GM12875 (cell line): ENCODE results near the gene DDO.
"Not testable (repeated sequence)": the region's sequence is repeated elsewhere in the genome, so short reads cannot be mapped to it uniquely, and the experiment has no call there.

Source experiments
- H3K4me3 ChIP-seq: one replicate; pipeline ENCODE4 v1.5.1; 2011; ENCODE audit warnings: low read depth, low read length, control low read depth
- TF ChIP-seq, protein P1 (sequence below): IDR thresholded peaks from 2 replicates; pipeline ENCODE4 v1.5.1; 2011; ENCODE audit warnings: low read depth, mild to moderate bottlenecking, control low read depth, inconsistent platforms, low read length, moderate library complexity, borderline replicate concordance; ENCODE audit not compliant: insufficient read depth

Gene DDO

DNA sequence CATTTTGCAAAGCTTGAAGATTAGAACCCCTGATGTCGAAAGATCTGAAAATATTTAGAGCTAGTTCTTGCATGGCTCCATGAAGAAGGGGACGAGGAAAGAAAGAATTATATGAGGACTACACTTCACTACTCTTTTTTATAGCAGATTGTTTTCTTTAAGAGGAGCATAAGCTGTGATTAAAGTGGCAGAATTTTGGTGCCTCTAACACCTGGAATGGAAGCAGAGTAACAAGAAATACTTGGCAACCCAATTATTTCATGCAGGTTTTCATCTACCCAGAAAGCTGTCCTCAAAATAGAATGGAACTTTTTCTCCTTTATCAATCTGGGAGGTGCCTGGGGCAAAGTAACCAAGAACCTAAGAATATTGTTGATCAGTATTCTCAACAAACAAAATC, 61.2 kb downstream of the DDO start:
- TF ChIP-seq, protein P1, sequence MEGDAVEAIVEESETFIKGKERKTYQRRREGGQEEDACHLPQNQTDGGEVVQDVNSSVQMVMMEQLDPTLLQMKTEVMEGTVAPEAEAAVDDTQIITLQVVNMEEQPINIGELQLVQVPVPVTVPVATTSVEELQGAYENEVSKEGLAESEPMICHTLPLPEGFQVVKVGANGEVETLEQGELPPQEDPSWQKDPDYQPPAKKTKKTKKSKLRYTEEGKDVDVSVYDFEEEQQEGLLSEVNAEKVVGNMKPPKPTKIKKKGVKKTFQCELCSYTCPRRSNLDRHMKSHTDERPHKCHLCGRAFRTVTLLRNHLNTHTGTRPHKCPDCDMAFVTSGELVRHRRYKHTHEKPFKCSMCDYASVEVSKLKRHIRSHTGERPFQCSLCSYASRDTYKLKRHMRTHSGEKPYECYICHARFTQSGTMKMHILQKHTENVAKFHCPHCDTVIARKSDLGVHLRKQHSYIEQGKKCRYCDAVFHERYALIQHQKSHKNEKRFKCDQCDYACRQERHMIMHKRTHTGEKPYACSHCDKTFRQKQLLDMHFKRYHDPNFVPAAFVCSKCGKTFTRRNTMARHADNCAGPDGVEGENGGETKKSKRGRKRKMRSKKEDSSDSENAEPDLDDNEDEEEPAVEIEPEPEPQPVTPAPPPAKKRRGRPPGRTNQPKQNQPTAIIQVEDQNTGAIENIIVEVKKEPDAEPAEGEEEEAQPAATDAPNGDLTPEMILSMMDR, result no peak
- no peak overlapping the region for H3K4me3 ChIP-seq

DNA sequence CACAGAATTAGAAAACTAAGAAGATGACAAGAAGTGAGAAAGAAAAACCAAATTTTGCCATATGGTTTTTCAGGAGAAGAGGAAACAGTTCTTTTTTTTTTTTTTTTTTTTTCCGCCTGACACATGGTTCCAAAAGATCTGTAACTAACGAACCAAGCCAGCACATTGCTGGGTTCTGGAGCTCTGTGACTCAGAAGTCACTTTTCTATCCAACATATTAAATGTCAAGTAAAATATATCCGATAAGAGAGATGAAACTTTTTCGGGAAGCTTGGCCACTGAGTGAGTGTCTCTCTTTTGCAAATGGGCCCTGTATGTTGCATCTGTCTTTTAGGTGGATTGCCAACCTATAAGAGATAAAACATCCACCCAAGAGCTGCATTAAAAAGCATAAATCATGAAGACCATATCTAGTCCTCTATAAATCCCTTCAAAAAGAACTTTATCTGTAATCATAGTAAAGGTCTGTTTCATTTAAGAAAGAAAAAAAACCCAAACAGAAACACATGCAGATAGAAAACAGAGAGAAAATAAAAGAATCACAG, 61.8 kb downstream of the DDO start:
- TF ChIP-seq, protein P1, result no peak
- no peak overlapping the region for H3K4me3 ChIP-seq

DNA sequence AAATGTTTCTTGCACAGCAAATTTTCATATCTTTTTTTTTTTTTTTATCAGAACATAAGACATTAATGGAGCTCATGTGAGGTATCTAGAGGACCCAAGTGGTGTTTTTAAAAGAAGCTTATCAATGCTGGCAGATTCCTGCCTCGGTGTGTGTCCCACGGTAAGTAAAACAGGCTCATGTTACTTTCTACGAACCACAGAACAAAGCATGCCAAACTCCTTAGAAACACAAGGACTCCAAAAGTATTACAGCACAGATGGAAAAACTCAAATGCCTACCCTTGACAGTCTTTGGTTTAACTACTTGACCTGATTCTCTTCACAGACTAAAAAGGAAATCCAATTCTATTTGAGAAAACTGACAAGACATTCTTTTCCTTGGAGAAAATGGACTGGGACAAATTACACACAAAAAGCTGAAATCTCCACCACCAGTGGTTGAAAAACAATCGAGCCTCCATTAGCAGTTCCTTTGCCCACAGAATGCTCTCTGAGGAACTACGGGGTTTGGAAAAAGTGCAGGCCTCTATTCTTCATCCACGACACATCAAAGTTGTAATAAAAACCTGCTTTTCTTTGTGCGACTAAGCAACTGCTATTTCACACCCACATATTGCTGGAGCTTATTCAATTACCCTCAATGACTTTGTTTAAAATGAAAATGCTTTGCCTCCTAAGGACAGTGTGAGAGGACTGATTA, 62.7 kb downstream of the DDO start:
- TF ChIP-seq, protein P1, result no peak
- H3K4me3 ChIP-seq, result no peak overlapping the region

DNA sequence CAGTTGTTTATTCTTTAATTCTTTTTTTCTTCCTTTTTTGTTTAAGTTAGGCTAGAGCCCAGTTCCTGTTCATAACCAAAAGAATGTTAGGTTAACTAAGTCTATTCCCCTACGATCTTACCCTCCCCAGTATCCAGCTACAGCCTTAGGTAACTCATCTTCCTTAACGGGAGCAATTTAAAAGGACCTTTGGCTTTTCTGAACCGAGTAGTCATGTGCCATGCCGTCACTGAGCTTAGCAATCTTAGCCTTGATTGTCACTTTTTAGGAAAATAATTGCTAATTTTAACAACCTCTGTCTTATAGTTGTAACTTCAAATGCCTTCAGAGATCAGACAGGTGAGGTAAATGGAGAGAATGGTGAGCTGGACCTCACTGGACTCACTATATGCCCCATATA, 63.4 kb downstream of the DDO start:
- no peak overlapping the region for H3K4me3 ChIP-seq
- TF ChIP-seq, protein P1, result no peak

DNA sequence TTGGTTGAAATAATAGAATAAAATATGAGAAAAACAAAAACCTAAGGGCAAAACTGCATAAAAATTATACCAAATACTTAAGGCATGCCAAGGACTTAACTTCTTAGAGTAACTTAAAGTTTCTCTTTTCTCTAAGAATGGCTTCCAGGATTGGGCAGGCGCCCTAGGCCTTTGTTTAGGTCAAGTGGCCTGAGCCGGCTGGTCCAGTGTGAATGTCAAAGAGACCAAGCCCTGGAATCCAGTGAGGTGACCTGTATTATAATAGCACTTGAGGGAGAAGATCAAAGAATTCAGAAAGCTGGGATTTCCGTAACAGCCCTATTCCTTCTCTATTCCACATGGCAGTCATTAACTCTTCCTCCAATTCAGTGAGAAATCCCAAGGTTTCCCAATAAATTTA, 63.8 kb downstream of the DDO start:
- no peak overlapping the region for H3K4me3 ChIP-seq
- TF ChIP-seq, protein P1, result no peak

DNA sequence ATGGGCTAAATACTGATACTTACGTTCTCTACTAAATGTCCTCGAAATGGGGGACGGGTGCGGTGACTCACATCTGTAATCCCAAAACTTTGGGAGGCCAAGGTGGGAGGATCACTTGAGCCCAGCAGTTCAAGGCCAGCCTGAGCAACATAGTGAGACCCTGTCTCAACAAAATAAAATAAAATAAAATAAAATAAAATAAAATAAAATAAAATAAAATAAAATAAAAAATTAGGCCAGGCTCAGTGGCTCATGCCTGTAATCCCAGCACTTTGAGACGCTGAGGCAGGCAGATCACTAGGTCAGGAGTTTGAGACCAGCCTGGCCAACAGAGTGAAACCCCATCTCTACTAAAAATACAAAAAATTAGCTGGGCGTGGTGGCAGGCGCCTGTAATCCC, 64.8 kb downstream of the DDO start:
- H3K4me3 ChIP-seq, result not testable (repeated sequence)

DNA sequence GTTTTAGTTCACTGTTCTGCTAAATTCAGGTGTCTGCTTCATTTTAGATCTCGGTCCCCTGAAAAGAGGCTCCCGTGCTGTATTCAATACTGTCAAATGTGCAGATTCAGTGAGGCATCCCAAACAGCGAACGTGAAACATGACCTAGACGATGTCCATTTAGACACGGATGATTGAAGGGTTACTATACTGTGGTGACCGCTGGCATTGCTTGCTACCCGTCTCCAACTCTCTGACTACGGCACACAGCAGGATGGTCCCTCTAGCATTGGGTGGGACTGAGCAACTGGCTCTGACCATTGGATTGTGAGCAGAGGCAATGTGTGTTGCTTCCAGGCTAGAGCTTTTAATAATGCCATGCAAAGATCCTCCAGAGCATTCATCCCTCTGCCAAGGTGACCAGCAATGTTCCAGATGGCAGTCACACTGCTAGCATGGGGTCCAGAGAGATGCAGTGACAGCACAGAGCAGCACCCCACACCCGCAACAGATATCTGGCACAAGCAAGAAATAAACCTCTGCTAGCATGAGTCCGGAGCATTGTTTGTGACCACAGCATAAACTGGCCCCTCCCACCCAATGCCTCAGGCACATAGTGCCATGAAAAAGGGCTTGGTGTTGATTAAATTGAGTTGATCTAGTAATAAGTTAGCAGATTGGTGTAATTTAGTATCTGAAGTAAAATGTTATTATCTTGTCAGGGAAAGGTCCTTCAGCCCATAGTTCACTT, 66.2 kb downstream of the DDO start:
- H3K4me3 ChIP-seq, result no peak overlapping the region
- TF ChIP-seq, protein P1, result no peak
